GM19043 (cell line): ENCODE measurements around the gene HECTD1.
A peak's percentile ranks its signal among the peaks of the same experiment; 100 is the strongest.
"Not testable (repeated sequence)": the region's sequence is repeated elsewhere in the genome, so short reads cannot be mapped to it uniquely, and the experiment has no call there.

ENCODE experiments used
- ATAC-seq: cut with Tn5 transposase; IDR thresholded peaks from one replicate; pipeline ENCODE4 v1.9.1; 2021; ENCODE audit warnings: low read depth; ENCODE audit not compliant: unreplicated experiment

Gene HECTD1

DNA sequence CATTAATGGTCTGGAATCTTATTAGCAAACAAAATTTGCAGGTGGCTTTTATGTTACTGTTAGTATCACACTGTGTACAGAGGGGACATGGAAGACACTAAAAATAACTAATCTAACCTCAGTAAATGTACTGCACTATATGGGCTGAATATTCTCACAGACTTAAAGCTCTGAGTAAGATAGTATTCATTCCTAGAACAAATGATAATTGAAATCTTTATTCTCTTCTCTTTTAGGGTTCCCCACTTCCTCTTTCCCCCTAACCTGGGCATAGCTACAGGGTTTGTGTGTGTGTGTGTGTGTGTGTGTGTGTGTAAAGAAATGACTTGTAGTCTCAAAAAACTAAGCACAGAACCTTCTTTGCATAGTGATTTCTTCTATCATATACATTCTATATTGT lies 21.4 kb upstream of the HECTD1 start:
- ATAC-seq: peak; percentile 72

- no peak for ATAC-seq
Observed at GRCh38 chr14:31228533-31228932, 20.9 kb upstream of the HECTD1 start.

DNA sequence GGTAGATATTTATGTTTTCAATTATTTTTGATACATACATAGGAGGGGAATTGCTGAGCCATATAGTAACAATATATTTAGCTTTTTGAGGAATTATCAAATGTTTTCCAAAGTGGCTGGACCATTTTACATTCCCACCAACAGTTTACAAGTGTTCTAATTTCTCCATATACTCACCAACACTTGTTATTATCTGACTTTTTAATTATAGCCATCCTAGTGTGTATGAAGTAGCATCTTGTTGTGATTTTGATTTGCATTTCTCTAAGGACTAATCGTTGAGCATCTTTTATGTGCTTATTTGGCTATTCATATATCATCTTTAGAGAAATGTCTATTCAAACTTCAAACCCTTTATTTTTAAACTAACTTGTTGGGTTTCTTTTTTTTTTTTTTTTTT lies 17.2 kb upstream of the HECTD1 start:
- no peak for ATAC-seq

GRCh38 chr14:31223331-31223730 lies 15.7 kb upstream of the HECTD1 start:
- no peak for ATAC-seq

DNA sequence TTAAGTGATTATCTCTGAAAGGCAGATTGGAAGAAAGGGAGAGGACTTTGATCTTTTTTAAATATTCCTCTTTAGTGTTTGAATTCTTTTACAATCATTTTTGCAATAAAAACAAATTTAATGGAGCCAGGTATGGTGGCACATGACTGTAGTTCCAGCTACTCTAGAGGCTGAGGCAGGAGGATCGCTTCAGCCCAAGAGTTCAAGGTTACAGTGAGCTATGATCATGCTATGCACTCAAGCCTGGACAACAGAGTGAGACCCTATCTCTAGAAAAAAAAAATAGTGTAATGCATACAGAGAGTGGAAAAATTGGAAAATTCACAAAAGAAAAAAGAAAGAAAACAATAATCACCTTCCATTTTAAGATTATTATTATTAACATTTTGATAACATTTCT lies 15.2 kb upstream of the HECTD1 start:
- no peak for ATAC-seq

DNA sequence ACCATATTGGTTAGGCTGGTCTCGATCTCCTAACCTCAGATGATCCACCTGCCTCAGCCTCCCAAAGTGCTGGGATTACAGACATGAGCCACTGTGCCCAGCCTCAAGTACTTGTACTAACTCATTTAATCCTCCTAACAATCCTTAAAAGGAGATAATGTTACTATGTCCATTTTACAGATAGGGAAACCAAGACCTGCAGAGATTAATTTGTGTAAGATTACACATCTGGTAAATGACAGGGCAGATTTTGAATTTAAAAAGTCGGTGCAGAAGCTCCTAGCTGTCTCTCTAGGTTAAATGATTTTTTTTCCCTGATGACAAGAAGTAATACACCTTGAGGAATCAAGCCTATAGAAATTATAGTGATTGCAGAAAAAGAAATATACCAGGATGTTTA lies 13.7 kb upstream of the HECTD1 start:
- no peak for ATAC-seq

DNA sequence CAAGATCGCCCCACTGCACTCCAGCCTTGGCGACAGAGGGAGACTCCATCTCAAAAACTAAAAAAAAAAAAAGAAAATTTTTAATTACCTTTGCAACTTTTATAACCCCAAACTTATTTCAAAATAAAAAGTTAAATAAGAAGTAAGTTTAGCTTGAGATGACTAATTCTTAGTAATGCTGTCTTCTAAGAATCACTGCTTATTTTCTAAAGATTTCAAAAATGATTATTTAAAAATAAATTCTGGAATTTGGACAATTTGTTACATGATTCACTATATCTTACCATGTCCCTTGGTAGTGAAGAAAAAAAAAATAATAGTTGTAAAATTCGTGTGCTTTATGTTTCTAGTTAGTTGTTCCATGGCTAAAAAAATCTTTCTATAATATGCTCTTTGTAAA lies 11.6 kb upstream of the HECTD1 start:
- no peak for ATAC-seq

DNA sequence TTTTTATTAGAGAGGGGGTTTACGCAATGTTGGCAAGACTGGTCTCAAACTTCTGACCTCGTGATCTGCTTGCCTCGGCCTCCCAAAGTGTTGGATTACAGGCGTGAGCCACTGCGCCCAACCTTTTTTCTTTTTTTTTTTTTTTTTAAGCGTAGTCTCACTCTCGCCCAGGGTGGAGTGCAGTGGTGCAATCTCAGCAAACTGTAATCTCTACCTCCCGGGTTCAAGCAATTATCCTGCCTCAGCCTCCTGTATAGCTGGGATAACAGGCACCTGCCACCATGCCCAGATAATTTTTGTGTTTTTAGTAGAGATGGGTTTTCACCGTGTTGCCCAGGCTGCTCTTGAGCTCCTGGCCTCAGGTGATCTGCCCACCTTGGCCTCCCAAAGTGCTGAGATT lies 8.8 kb upstream of the HECTD1 start:
- no peak for ATAC-seq

GRCh38 chr14:31212893-31213292 lies 5.3 kb upstream of the HECTD1 start:
- ATAC-seq: no peak

DNA sequence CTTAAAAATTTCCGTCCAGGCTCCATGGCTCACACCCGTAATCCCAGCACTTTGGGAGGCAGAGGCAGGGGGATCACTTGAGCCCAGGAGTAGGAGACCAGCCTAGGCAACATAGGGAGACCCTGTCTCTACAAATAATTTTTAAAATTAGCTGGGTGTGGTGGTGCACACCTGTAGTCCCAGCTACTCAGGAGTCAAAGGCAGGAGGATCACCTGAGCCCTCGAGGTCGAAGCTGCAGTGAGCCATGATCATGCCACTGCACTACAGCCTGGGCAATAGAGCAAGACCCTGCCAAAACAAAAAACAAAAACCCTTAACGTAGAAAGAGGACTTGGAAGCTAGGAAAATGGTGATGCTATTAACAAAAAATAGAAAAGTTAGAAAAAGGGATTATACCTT lies 2.0 kb upstream of the HECTD1 start:
- ATAC-seq: no peak

- ATAC-seq: no peak
Observed at GRCh38 chr14:31208546-31209424, 1.2 kb upstream of the HECTD1 start.

DNA sequence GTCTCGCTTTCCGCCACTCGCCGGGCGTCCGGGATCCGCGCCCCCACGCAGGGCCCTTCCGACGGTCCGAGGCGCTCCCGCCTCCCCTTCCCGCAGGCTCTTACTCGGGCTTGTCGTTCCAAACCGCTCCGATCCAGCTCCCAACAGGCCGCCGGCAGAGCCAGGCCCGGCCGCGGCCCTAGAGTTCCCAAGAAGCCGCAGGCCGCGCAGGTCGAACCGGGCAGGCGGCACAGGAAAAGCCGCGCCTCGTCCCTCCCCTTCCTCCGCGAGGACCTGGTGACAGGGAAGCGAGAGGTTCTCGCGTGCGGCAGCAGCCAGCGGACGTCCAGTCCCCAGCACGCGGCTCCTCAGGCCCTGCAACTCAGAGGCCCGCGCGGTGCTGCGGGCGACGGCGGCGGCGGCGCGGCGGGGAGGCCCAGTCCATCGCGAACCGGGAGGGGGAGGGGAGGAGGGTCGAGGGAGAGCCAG lies 272 bp downstream of the HECTD1 start:
- peak; percentile 30 for ATAC-seq

GRCh38 chr14:31206536-31207286 lies 882 bp downstream of the HECTD1 start:
- no peak for ATAC-seq

DNA sequence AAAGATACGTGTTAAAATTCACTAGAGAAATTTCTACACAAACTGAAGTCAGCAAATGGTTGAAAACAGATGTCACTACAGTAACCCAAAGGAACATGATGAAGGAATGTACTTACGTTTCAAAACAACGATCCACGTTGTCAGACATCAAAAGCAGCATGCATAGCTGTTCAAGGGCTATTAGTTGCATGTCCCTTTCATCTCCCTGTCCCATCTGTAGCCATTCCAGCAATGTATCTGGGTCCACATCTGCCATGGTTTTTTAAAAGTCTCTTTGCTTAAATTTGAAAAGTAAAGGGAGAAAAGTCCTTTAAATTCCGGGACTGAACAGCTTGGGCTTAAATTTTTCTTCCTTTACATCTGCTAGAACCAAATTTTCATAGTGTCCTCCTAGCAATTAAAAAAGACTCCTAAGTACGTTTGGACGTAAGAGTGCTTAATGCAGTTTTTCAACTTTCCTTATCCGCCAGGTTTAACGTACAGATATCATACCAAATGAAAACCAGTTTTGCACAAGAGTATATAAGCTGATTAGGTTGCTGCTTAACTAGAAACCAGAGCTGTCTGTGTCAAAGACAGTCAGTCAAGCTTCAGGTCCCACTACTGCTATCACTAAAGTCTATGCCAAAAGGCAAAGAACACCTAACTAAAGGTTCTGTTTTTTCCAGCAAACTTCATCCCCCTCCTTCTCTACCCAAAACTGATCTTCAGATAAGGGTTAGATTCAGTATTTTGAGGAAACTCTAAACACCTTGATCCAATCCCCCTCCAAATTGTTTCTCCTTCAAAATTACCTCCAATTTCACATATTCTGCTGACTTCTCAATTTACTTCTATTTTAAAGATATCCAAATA lies 1.7 kb downstream of the HECTD1 start:
- ATAC-seq: no peak

- no peak for ATAC-seq
Observed at GRCh38 chr14:31204593-31205534, 2.7 kb downstream of the HECTD1 start.

GRCh38 chr14:31203899-31204592 lies 3.5 kb downstream of the HECTD1 start:
- not testable (repeated sequence) for ATAC-seq

DNA sequence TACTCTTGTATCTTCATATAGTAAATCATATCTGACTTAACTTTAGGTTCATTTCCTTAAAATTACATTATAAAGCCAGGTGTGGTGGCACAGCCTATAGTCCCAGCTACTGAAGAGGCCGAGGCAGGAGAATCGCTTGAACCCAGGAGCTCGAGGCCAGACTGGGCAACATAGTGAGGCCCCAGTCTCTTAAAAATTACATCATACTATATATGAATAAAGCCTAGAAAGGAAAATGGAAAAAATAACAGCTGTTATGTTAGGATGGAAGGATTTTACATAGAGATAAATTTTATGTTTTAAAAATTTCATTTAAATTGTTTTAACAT lies 4.2 kb downstream of the HECTD1 start:
- ATAC-seq: no peak

DNA sequence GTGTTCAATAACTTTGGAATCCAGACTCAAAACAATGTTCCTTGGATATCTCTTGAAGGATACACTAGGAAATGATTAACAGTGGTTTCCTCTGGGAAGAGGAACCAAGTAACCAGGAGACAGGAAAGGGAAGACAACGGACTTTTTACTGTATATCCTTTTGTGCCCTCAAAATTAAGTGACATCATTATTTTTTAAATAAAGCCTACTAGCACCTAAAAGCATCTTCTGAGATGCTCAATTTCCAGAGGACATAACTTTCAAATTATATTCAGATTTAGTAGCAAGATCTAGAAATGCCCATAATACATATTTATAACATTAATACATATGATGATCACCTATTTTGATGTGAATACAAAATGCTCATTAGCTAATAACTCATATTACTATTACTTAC lies 6.5 kb downstream of the HECTD1 start:
- no peak for ATAC-seq

- ATAC-seq: no peak
Observed at GRCh38 chr14:31200702-31200990, 6.9 kb downstream of the HECTD1 start.

GRCh38 chr14:31197671-31198070 lies 9.9 kb downstream of the HECTD1 start:
- no peak for ATAC-seq
